HEK293 (cell line): ENCODE results near the gene SCAF4.

ENCODE experiments used
- AEBP2 ChIP-seq: fragments of 450-650 bp; formaldehyde crosslinking; IDR thresholded peaks from 2 replicates; pipeline ENCODE4 v1.5.1; 2016; ENCODE audit warnings: missing biosample characterization, missing genetic modification characterization, borderline replicate concordance
- FEZF1 ChIP-seq: fragments of 450-650 bp; formaldehyde crosslinking; IDR thresholded peaks from 2 replicates; pipeline ENCODE4 v1.5.1; 2016; ENCODE audit warnings: missing biosample characterization, missing genetic modification characterization
- HOXA7 ChIP-seq: sonication (generic); formaldehyde crosslinking; IDR thresholded peaks from 2 replicates; pipeline ENCODE4 v1.8.1; 2022; ENCODE audit warnings: missing genetic modification reagents, borderline replicate concordance
- REPIN1 ChIP-seq: fragments of 450-650 bp; formaldehyde crosslinking; IDR thresholded peaks from 2 replicates; pipeline ENCODE4 v1.5.1; 2017; ENCODE audit warnings: missing biosample characterization, missing genetic modification characterization, low read depth
- SALL2 ChIP-seq: fragments of 450-650 bp; formaldehyde crosslinking; IDR thresholded peaks from 2 replicates; pipeline ENCODE4 v1.5.0; 2017; ENCODE audit warnings: missing biosample characterization, mild to moderate bottlenecking, missing genetic modification characterization, borderline replicate concordance
- SCRT1 ChIP-seq: fragments of 450-650 bp; formaldehyde crosslinking; IDR thresholded peaks from 2 replicates; pipeline ENCODE4 v1.5.1; 2016; ENCODE audit warnings: missing biosample characterization, missing genetic modification characterization, borderline replicate concordance
- ZBTB7A ChIP-seq: fragments of 450-650 bp; formaldehyde crosslinking; IDR thresholded peaks from 2 replicates; pipeline ENCODE4 v1.5.1; 2016; ENCODE audit warnings: low read depth, missing biosample characterization, missing genetic modification characterization
- ZFP37 ChIP-seq: fragments of 450-650 bp; formaldehyde crosslinking; IDR thresholded peaks from 2 replicates; pipeline ENCODE4 v1.5.1; 2016; ENCODE audit warnings: missing biosample characterization, missing genetic modification characterization
- ZNF138 ChIP-seq: fragments of 450-650 bp; formaldehyde crosslinking; IDR thresholded peaks from 2 replicates; pipeline ENCODE4 v1.5.1; 2016; ENCODE audit warnings: missing biosample characterization, missing genetic modification characterization, borderline replicate concordance
- ZNF175 ChIP-seq: fragments of 450-650 bp; formaldehyde crosslinking; IDR thresholded peaks from 2 replicates; pipeline ENCODE4 v1.5.1; 2016; ENCODE audit warnings: missing biosample characterization, missing genetic modification characterization
- ZNF2 ChIP-seq: fragments of 450-650 bp; formaldehyde crosslinking; IDR thresholded peaks from 2 replicates; pipeline ENCODE4 v1.5.1; 2016; ENCODE audit warnings: missing biosample characterization, missing genetic modification characterization
- ZNF274 ChIP-seq, 2 experiments: fragments of 200-500 bp in 1 of 2; fragments of 450-650 bp in 1 of 2; sonication (Bioruptor generic) in 1 of 2; formaldehyde crosslinking in 1 of 2; IDR thresholded peaks; 2 replicates each; pipeline versions ENCODE4 v1.5.1 to v1.6.1; 2014 to 2016; ENCODE audit warnings: borderline replicate concordance in 1 of 2, inconsistent platforms in 1 of 2, low read length in 1 of 2, missing biosample characterization in 1 of 2, missing genetic modification characterization in 1 of 2
- ZNF350 ChIP-seq: fragments of 450-650 bp; formaldehyde crosslinking; IDR thresholded peaks from 2 replicates; pipeline ENCODE4 v1.5.0; 2017; ENCODE audit warnings: missing biosample characterization, mild to moderate bottlenecking, missing genetic modification characterization
- ZNF362 ChIP-seq: fragments of 450-650 bp; formaldehyde crosslinking; IDR thresholded peaks from 2 replicates; pipeline ENCODE4 v1.5.1; 2016; ENCODE audit warnings: missing biosample characterization, missing genetic modification characterization
- ZNF37A ChIP-seq: fragments of 450-650 bp; IDR thresholded peaks from 2 replicates; pipeline ENCODE4 v1.5.1; 2018; ENCODE audit warnings: missing biosample characterization, missing genetic modification characterization
- ZNF394 ChIP-seq: fragments of 450-650 bp; formaldehyde crosslinking; IDR thresholded peaks from 2 replicates; pipeline ENCODE4 v1.5.1; 2016; ENCODE audit warnings: missing biosample characterization, missing genetic modification characterization, mild to moderate bottlenecking, moderate library complexity, borderline replicate concordance
- ZNF423 ChIP-seq: fragments of 450-650 bp; formaldehyde crosslinking; IDR thresholded peaks from 2 replicates; pipeline ENCODE4 v1.5.1; 2016; ENCODE audit warnings: missing biosample characterization, missing genetic modification characterization
- ZNF426 ChIP-seq: fragments of 450-650 bp; formaldehyde crosslinking; IDR thresholded peaks from 2 replicates; pipeline ENCODE4 v1.5.1; 2017; ENCODE audit warnings: missing biosample characterization, missing genetic modification characterization, mild to moderate bottlenecking, inconsistent platforms, moderate library complexity
- ZNF433 ChIP-seq: fragments of 450-650 bp; formaldehyde crosslinking; IDR thresholded peaks from 2 replicates; pipeline ENCODE4 v1.5.1; 2016; ENCODE audit warnings: missing biosample characterization, missing genetic modification characterization, low read depth
- ZNF521 ChIP-seq: fragments of 450-650 bp; formaldehyde crosslinking; IDR thresholded peaks from 2 replicates; pipeline ENCODE4 v1.5.1; 2017; ENCODE audit warnings: missing biosample characterization, mild to moderate bottlenecking, missing genetic modification characterization
- ZNF561 ChIP-seq: fragments of 450-650 bp; IDR thresholded peaks from 2 replicates; pipeline ENCODE4 v1.5.1; 2018; ENCODE audit warnings: missing biosample characterization, missing genetic modification characterization, borderline replicate concordance
- ZNF623 ChIP-seq: fragments of 450-650 bp; formaldehyde crosslinking; IDR thresholded peaks from 2 replicates; pipeline ENCODE4 v1.5.1; 2016; ENCODE audit warnings: missing biosample characterization, missing genetic modification characterization
- ZNF654 ChIP-seq: fragments of 450-650 bp; formaldehyde crosslinking; IDR thresholded peaks from 2 replicates; pipeline ENCODE4 v1.5.1; 2016; ENCODE audit warnings: low read depth, missing biosample characterization, missing genetic modification characterization
- ZNF660 ChIP-seq: fragments of 450-650 bp; IDR thresholded peaks from 2 replicates; pipeline ENCODE4 v1.5.1; 2018; ENCODE audit warnings: missing biosample characterization, mild to moderate bottlenecking, missing genetic modification characterization
- ZNF664 ChIP-seq: fragments of 450-650 bp; formaldehyde crosslinking; IDR thresholded peaks from 2 replicates; pipeline ENCODE4 v1.5.1; 2016; ENCODE audit warnings: missing biosample characterization, missing genetic modification characterization
- ZNF707 ChIP-seq: fragments of 450-650 bp; formaldehyde crosslinking; IDR thresholded peaks from 2 replicates; pipeline ENCODE4 v1.5.1; 2016; ENCODE audit warnings: missing biosample characterization, missing genetic modification characterization
- ZNF837 ChIP-seq: fragments of 450-650 bp; formaldehyde crosslinking; IDR thresholded peaks from 2 replicates; pipeline ENCODE4 v1.5.1; 2016; ENCODE audit warnings: missing biosample characterization, missing genetic modification characterization
- ZNF843 ChIP-seq: fragments of 450-650 bp; formaldehyde crosslinking; IDR thresholded peaks from 2 replicates; pipeline ENCODE4 v1.5.1; 2016; ENCODE audit warnings: missing biosample characterization, missing genetic modification characterization
- TF ChIP-seq, protein P1 (sequence below): fragments of 450-650 bp; formaldehyde crosslinking; conservative IDR thresholded peaks from 2 replicates; pipeline ENCODE4 v1.5.1; 2016; ENCODE audit warnings: low read depth, missing biosample characterization, missing genetic modification characterization
- TF ChIP-seq, protein P2 (sequence below): fragments of 450-650 bp; IDR thresholded peaks from 2 replicates; pipeline ENCODE4 v1.5.1; 2018; ENCODE audit warnings: missing biosample characterization, mild to moderate bottlenecking, missing genetic modification characterization
- TF ChIP-seq, protein P3 (sequence below): fragments of 450-650 bp; formaldehyde crosslinking; IDR thresholded peaks from 2 replicates; pipeline ENCODE4 v1.5.1; 2016; ENCODE audit warnings: missing biosample characterization, missing genetic modification characterization

Gene SCAF4

DNA sequence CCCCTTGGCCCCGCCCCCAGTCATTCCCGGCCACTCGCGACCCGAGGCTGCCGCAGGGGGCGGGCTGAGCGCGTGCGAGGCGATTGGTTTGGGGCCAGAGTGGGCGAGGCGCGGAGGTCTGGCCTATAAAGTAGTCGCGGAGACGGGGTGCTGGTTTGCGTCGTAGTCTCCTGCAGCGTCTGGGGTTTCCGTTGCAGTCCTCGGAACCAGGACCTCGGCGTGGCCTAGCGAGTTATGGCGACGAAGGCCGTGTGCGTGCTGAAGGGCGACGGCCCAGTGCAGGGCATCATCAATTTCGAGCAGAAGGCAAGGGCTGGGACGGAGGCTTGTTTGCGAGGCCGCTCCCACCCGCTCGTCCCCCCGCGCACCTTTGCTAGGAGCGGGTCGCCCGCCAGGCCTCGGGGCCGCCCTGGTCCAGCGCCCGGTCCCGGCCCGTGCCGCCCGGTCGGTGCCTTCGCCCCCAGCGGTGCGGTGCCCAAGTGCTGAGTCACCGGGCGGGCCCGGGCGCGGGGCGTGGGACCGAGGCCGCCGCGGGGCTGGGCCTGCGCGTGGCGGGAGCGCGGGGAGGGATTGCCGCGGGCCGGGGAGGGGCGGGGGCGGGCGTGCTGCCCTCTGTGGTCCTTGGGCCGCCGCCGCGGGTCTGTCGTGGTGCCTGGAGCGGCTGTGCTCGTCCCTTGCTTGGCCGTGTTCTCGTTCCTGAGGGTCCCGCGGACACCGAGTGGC, 72.2 kb downstream of the SCAF4 start, which contains the start of gene SOD1 (continued):
- TF ChIP-seq ZNF37A (tag by site-specific recombination) (no peak), ZNF707 (tag by site-specific recombination) (no peak), ZNF138 (no peak), ZNF654 (tag by site-specific recombination) (no peak), ZNF837 (tag by site-specific recombination) (no peak), ZNF426 (tag by site-specific recombination) (no peak), ZNF2 (tag by site-specific recombination) (peak; percentile 21; the same call in 1 of the 2 replicates), AEBP2 (tag by site-specific recombination) (no peak), ZNF175 (no peak), SALL2 (tag by site-specific recombination) (no peak), ZNF362 (no peak), ZNF843 (tag by site-specific recombination) (no peak), ZNF561 (peak; percentile 70), ZNF433 (tag by site-specific recombination) (no peak), ZNF423 (tag by site-specific recombination) (peak; percentile 37; the same call in 1 of the 2 replicates), ZBTB7A (tag by site-specific recombination) (no peak), ZNF394 (tag by site-specific recombination) (peak; percentile 56; the same call in 1 of the 2 replicates), ZNF623 (no peak), ZFP37 (tag by site-specific recombination) (no peak), ZNF521 (tag by site-specific recombination) (no peak), FEZF1 (no peak), ZNF660 (tag by site-specific recombination) (peak; percentile 75), HOXA7 (CRISPR knock-in tag) (no peak), ZNF664 (tag by site-specific recombination) (no peak), ZNF274 (IDR thresholded peaks at IDR 0.05; ENCODE audit: low read length) (no peak), ZNF274 (tag by site-specific recombination; IDR thresholded peaks at IDR 0.05; ENCODE audit: borderline replicate concordance) (no peak), REPIN1 (tag by site-specific recombination) (peak; percentile 60; the same call in 1 of the 2 replicates), SCRT1 (tag by site-specific recombination) (no peak), ZNF350 (tag by site-specific recombination) (no peak)
- TF ChIP-seq, protein P1, sequence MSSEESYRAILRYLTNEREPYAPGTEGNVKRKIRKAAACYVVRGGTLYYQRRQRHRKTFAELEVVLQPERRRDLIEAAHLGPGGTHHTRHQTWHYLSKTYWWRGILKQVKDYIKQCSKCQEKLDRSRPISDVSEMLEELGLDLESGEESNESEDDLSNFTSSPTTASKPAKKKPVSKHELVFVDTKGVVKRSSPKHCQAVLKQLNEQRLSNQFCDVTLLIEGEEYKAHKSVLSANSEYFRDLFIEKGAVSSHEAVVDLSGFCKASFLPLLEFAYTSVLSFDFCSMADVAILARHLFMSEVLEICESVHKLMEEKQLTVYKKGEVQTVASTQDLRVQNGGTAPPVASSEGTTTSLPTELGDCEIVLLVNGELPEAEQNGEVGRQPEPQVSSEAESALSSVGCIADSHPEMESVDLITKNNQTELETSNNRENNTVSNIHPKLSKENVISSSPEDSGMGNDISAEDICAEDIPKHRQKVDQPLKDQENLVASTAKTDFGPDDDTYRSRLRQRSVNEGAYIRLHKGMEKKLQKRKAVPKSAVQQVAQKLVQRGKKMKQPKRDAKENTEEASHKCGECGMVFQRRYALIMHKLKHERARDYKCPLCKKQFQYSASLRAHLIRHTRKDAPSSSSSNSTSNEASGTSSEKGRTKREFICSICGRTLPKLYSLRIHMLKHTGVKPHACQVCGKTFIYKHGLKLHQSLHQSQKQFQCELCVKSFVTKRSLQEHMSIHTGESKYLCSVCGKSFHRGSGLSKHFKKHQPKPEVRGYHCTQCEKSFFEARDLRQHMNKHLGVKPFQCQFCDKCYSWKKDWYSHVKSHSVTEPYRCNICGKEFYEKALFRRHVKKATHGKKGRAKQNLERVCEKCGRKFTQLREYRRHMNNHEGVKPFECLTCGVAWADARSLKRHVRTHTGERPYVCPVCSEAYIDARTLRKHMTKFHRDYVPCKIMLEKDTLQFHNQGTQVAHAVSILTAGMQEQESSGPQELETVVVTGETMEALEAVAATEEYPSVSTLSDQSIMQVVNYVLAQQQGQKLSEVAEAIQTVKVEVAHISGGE (tag by site-specific recombination) = peak; percentile 25; the same call in 1 of the 2 replicates
- TF ChIP-seq, protein P2, sequence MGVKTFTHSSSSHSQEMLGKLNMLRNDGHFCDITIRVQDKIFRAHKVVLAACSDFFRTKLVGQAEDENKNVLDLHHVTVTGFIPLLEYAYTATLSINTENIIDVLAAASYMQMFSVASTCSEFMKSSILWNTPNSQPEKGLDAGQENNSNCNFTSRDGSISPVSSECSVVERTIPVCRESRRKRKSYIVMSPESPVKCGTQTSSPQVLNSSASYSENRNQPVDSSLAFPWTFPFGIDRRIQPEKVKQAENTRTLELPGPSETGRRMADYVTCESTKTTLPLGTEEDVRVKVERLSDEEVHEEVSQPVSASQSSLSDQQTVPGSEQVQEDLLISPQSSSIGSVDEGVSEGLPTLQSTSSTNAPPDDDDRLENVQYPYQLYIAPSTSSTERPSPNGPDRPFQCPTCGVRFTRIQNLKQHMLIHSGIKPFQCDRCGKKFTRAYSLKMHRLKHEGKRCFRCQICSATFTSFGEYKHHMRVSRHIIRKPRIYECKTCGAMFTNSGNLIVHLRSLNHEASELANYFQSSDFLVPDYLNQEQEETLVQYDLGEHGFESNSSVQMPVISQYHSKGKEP (tag by site-specific recombination) = peak; percentile 17; the same call in 1 of the 2 replicates
- TF ChIP-seq, protein P3, sequence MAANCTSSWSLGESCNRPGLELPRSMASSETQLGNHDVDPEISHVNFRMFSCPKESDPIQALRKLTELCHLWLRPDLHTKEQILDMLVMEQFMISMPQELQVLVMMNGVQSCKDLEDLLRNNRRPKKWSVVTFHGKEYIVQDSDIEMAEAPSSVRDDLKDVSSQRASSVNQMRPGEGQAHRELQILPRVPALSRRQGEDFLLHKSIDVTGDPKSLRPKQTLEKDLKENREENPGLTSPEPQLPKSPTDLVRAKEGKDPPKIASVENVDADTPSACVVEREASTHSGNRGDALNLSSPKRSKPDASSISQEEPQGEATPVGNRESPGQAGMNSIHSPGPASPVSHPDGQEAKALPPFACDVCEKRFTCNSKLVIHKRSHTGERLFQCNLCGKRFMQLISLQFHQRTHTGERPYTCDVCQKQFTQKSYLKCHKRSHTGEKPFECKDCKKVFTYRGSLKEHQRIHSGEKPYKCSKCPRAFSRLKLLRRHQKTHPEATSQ (tag by site-specific recombination) = peak; percentile 96
